ENCODE measurements around the gene DES. TPM values are rescaled to one million over a fixed set of nuclear protein-coding genes. Genes with fewer than 3 reads are reported as not detected.

Gene DES
- total and polyA plus RNA-seq, 8 donors: 0.75 to 101 (median 3.6) TPM

DNA sequence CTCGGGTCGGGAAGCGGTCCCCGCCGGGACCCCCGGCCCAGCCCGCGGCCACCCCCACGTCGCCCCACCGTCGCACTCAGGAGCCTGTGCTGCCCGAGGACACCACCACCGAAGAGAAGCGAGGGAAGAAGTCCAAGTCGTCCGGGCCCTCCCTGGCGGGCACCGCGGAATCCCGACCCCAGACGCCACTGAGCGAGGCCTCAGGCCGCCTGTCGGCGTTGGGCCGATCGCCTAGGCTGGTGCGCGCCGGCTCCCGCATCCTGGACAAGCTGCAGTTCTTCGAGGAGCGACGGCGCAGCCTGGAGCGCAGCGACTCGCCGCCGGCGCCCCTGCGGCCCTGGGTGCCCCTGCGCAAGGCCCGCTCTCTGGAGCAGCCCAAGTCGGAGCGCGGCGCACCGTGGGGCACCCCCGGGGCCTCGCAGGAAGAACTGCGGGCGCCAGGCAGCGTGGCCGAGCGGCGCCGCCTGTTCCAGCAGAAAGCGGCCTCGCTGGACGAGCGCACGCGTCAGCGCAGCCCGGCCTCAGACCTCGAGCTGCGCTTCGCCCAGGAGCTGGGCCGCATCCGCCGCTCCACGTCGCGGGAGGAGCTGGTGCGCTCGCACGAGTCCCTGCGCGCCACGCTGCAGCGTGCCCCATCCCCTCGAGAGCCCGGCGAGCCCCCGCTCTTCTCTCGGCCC is 30.1 kb downstream of the DES start:
- intact Hi-C loops (cut with DNase I): no loop called here
- Histone ChIP-seq H3K27ac (no peak overlapping the region), H3K4me3 (peak overlapping the region in 1 of 4 donors; percentile 17), H3K9me3 (no peaks in the 10 kb centered on the region), H3K4me1 (no peaks in the 10 kb centered on the region), H3K36me3 (no peaks in the 10 kb centered on the region), H3K27me3 (peaks cover 0 to 10% (median 1%) of the 10 kb centered on the region in 4 donors)
- DNase-seq: peak in 1 of 6 donors; percentile 65
- TF ChIP-seq, protein P1, sequence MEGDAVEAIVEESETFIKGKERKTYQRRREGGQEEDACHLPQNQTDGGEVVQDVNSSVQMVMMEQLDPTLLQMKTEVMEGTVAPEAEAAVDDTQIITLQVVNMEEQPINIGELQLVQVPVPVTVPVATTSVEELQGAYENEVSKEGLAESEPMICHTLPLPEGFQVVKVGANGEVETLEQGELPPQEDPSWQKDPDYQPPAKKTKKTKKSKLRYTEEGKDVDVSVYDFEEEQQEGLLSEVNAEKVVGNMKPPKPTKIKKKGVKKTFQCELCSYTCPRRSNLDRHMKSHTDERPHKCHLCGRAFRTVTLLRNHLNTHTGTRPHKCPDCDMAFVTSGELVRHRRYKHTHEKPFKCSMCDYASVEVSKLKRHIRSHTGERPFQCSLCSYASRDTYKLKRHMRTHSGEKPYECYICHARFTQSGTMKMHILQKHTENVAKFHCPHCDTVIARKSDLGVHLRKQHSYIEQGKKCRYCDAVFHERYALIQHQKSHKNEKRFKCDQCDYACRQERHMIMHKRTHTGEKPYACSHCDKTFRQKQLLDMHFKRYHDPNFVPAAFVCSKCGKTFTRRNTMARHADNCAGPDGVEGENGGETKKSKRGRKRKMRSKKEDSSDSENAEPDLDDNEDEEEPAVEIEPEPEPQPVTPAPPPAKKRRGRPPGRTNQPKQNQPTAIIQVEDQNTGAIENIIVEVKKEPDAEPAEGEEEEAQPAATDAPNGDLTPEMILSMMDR (IDR thresholded peaks at IDR 0.05): no peak
- WGBS, 2 donors: 13 to 20% methylated on average over 74 to 88 of the region's 88 CpGs
- ATAC-seq: peak in 1 of 4 donors; percentile 52
- FAIRE-seq: no peak

DNA sequence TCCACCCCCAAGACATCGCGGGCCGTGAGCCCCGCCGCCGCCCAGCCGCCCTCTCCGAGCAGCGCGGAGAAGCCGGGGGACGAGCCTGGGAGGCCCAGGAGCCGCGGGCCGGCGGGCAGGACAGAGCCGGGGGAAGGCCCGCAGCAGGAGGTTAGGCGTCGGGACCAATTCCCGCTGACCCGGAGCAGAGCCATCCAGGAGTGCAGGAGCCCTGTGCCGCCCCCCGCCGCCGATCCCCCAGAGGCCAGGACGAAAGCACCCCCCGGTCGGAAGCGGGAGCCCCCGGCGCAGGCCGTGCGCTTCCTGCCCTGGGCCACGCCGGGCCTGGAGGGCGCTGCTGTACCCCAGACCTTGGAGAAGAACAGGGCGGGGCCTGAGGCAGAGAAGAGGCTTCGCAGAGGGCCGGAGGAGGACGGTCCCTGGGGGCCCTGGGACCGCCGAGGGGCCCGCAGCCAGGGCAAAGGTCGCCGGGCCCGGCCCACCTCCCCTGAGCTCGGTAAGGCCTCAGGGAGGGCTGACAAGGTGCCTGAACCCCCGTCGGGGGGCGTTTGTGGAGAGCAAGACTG is 30.7 kb downstream of the DES start:
- Histone ChIP-seq H3K27me3 (peaks cover 0 to 10% (median 1%) of the 10 kb centered on the region in 4 donors), H3K4me1 (no peaks in the 10 kb centered on the region), H3K27ac (no peak overlapping the region), H3K36me3 (no peaks in the 10 kb centered on the region), H3K9me3 (no peaks in the 10 kb centered on the region), H3K4me3 (peak overlapping the region in 1 of 4 donors; percentile 17)
- TF ChIP-seq, protein P1 (IDR thresholded peaks at IDR 0.05): no peak
- DNase-seq: peak in 1 of 6 donors; percentile 64
- ATAC-seq: peak in 1 of 4 donors; percentile 10
- no peak for FAIRE-seq
- intact Hi-C loops (cut with DNase I): no loop called here
- 18 to 19% methylated on average over 49 to 51 of the region's 51 CpGs for WGBS, 2 donors

DNA sequence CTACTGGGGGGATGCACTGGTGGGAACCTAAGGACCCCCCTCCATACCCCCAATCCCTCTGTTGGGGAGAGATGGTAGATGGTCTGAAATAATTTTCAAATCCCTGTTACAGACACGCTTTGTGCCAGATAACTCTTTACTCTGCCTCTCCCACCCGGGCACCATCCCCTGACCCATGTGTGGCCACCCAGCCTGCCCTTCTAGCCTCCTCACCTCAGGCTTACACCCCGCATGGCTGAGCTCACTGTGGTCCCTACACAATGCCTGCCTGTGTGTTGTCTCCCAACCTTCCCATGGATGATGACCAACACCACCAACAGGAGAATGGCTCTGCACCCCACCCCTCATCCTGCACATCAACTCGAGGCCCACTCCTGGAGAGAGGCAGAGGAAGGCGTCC is 31.4 kb downstream of the DES start:
- Histone ChIP-seq H3K4me3 (no peak overlapping the region), H3K9me3 (no peaks in the 10 kb centered on the region)

DNA sequence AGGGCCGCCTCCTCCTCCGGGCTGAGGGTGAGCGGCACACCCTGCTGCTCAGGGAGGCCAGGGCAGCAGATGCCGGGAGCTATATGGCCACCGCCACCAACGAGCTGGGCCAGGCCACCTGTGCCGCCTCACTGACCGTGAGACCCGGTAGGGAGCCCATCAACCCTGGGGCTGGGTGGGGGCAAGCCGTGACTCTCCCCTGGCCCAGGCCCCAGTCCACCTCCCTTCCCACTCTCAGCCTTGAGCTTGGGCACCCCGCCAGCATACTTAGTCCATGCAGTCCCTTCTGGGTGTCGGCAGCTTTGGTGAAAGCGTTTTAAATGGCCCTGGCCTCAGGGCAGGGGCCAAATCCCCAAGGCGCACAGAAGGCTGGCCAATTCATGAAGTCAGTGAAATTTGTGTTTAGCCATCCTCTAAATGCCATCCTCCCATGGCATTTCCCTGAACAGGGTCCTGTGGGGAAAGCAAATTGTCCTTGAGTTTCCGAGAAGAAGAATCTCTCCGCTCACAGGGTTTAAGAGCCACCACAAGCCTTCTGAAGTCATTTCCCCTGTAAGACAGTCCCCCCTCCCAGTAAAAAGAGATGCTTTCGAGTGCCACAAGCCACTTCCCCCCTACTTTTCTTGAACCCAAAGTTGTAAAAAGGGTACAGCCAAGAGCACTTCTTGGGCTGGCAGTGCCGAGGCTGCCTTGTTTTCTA is 33.6 kb downstream of the DES start:
- 69 to 78% methylated on average over 17 to 18 of the region's 18 CpGs for WGBS, 2 donors

More for the DNA sequence above, 31.4 kb downstream of the DES start:
- Histone ChIP-seq H3K27me3 (peaks cover 0 to 10% (median 1%) of the 10 kb centered on the region in 4 donors), H3K4me1 (no peaks in the 10 kb centered on the region), H3K36me3 (no peaks in the 10 kb centered on the region), H3K27ac (no peak overlapping the region)
- FAIRE-seq (no peak), ATAC-seq (no peak), DNase-seq (no peak)
- intact Hi-C loops (cut with DNase I): no loop called here
- TF ChIP-seq, protein P1 (IDR thresholded peaks at IDR 0.05): no peak
- 69 to 73% methylated on average over 5 of the region's 5 CpGs for WGBS, 2 donors

More for the DNA sequence above, 33.6 kb downstream of the DES start:
- Histone ChIP-seq H3K4me3 (no peak overlapping the region), H3K27ac (no peak overlapping the region), H3K36me3 (no peaks in the 10 kb centered on the region), H3K9me3 (no peaks in the 10 kb centered on the region), H3K4me1 (no peaks in the 10 kb centered on the region), H3K27me3 (peaks cover 0 to 10% (median 1%) of the 10 kb centered on the region in 4 donors)
- intact Hi-C loops (cut with DNase I): no loop called here
- TF ChIP-seq, protein P1 (IDR thresholded peaks at IDR 0.05): no peak
- no peak for ATAC-seq
- no peak for FAIRE-seq
- DNase-seq: peak in 1 of 6 donors; percentile 75

Data from pancreas (tissue), 10 donors.